Stimulated activated CD8-positive, alpha-beta memory T cell treated with anti-CD3 and anti-CD28 coated beads, Interleukin-7, amount 100 ng/mL, for 24 hours (primary cell): Measurements from ENCODE around the gene BRAT1.

Experiments
- DNase-seq: peaks from one replicate; pipeline ENCODE4 v3.0.0-alpha.2; 2020; ENCODE audit warnings: low read depth

Gene BRAT1

DNA sequence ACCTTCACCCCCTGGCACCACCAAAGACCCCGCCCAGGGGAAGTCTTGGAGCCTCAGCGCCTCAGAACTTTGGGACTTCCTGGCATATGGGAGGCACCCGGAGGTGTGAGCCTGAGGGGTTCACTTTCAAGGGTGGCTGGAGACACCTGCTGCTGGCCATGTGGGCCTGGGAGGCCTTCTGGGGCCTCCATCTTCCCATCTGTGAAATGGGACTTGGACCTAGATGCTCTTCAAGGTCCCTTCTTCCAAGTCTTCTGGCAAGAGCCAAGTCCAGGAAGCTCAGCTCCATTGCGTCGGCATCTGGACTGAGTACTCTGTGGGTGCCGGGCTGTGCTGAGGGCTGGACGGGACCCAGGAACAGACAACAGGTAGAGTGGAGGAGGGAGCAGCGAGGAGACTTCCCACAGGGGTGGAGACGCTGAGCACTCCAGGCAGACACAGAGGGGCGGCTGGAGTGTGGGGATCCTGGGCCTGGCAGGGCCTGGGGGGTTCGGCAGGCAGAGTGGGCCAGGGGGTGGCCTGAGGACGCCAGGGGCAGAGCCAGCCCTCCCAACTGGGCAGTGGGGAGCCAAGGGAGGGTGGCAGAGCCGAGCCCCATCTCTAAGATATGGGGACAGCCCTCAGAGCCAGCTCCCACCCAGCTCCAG lies 45.1 kb downstream of the BRAT1 start:
- DNase-seq: no peak

- no peak for DNase-seq
Observed at GRCh38 chr7:2509298-2509906, 45.9 kb downstream of the BRAT1 start.

- DNase-seq: no peak
Observed at GRCh38 chr7:2508327-2509215, 46.8 kb downstream of the BRAT1 start.

- no peak for DNase-seq
Observed at GRCh38 chr7:2507917-2508306, 47.4 kb downstream of the BRAT1 start.

- DNase-seq: no peak
Observed at GRCh38 chr7:2507208-2507916, 48.0 kb downstream of the BRAT1 start.

GRCh38 chr7:2505401-2505800 lies 49.9 kb downstream of the BRAT1 start:
- no peak for DNase-seq

- no peak for DNase-seq
Observed at GRCh38 chr7:2504889-2505375, 50.4 kb downstream of the BRAT1 start.

GRCh38 chr7:2504128-2504888 lies 51.0 kb downstream of the BRAT1 start:
- DNase-seq: no peak

GRCh38 chr7:2503056-2503941 lies 52.0 kb downstream of the BRAT1 start:
- DNase-seq: no peak

GRCh38 chr7:2502647-2502966 lies 52.7 kb downstream of the BRAT1 start:
- DNase-seq: no peak

GRCh38 chr7:2501947-2502646 lies 53.2 kb downstream of the BRAT1 start:
- DNase-seq: no peak

DNA sequence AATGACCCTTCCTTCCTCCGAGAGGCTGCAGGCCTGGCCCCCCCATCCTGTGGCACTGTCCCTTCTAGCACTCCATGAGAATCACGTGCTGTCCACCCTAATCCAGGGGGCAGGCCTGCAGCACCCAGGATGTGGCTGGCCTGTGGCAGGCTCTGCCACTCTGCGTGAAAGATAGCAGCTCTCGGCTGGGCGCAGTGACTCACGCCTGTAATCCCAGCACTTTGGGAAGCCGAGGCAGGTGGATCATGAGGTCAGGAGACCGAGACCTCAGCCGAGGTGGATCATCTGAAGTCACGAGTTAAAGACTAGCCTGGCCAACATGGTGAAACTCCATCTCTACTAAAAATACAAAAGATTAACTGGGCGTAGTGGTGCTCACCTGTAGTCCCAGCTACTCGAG lies 54.6 kb downstream of the BRAT1 start:
- no peak for DNase-seq

GRCh38 chr7:2499719-2500430 lies 55.4 kb downstream of the BRAT1 start:
- DNase-seq: no peak

DNA sequence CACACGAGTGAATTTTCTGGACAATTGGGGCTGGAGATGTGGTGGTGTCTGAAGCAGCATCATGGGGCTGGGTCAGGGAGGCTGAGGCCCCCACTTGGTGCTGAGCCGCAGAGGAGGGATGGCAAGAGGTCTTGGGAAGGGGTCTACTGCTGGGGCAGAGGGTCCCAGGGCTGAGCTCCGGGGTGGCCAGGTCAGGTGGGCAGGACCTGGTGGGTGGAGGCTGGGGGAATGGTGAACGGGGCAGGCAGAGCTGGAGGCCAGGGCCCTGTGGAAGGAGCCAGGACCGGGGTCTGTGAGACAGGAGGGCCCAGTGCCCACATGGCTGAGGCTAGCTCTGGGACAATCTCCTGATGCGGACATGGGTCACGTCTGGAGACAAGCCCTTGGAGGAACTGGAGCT lies 56.1 kb downstream of the BRAT1 start:
- DNase-seq: no peak

DNA sequence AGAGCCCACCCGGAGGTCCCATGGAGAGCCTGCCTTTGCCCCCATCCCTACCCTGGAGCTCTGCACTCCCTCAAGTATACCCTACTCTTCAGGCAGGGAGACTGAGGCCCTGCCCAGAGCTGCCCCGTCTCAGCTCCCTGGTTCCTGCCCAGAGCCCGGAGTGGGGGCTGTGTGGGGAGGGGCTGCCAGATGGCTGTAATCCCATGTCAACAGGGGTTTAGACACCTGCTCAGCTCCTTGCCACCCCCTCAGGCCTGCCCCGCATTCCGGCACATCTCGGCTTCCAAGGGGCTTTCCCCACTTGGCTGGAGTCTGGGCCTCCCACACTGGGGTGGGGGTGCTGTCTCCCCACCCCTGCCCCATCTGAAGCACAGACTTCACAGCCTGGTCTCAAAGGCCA lies 56.6 kb downstream of the BRAT1 start:
- no peak for DNase-seq

DNA sequence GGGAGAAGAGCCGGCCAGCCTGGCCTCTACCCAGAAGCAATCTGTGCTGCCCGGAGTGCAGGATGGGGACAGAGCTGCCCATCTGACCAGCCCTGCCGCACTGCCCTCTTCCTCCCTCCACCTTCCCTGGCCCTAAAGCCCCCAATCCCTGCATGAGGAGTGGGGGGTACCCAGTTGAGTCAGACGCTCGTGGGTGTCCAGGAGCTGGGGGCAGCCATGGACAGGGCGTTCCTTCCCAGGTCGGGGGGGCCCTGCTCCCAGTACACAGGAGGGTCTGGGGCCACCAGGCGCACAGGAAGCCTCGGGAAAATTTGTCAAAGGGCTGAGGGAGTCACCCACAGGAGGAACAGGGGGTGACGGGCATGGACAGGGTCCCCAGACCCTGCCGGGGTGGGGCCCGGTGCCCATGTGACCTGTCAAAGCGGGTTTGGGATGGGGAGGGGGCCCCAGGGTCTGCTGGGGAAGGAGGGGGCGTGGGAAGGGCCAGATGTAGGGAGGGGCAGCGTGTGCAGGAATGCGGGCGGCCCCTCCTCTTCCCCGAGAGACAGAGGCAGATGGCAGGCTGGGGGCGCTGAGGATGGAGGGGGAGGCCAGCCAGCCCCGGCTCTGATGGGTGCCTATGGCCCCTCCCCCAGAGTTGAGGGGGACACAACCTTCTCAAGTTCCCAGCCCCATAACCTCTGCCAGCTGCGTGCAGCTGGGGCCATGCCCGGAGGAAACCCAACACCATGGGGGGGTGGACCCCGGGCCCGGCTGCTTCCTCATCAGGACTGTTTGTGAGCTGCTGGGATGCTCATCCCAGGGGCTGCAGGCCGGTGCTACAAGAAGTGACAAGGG lies 57.6 kb downstream of the BRAT1 start:
- no peak for DNase-seq

DNA sequence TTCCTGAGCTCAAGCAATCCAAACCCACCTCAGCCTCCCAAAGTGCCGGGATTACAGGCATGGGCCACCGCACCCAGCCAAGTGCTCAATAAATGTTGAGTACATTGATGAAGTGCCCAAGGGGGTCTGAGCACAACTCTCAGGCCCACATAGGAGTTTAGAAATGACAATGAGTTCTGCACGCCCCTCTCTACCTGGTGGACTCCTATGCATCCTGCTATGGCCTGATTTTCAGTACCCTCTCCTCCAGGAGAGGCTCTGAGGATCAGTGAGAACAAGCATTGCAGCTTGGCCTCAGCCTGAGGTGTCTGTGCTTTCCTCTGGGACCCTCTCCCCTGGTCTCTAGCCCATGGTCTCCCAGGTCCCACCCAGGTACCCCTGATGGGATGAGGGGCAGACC lies 58.3 kb downstream of the BRAT1 start:
- no peak for DNase-seq

DNA sequence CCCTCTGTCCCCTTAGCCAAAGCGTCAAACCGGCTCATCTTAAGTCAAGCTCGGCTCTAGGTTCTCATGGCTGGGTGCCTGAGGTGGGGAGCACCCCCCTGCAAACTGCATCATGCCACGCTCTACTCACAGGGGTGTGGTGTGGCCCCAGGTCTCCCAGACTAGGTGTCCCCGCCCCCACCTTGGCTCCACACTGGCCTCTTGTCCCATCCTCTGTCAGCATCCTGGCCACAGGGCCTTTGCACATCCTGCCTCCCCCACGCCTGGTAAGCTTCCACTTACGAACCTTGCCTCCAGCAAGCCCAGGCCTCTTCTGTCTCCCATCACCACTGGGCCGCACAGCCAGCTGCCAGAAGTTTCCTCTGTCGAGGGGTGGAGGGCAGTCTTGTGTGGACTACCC lies 58.9 kb downstream of the BRAT1 start:
- DNase-seq: no peak
